NB4 (cell line): ENCODE data around the gene COX10.

Source experiments
- DNase-seq: peaks from one replicate; pipeline ENCODE4 v3.0.0; 2010; ENCODE audit warnings: low read depth
- H3K4me3 ChIP-seq: one replicate; pipeline ENCODE4 v1.5.1; 2011; ENCODE audit warnings: mild to moderate bottlenecking, low read depth, low read length, moderate library complexity
- CTCF ChIP-seq: IDR thresholded peaks from one replicate; pipeline ENCODE4 v1.5.1; 2012; ENCODE audit warnings: low read depth, low read length
- MAX ChIP-seq: IDR thresholded peaks from 2 replicates; pipeline ENCODE4 v1.6.1; 2011; ENCODE audit warnings: low read depth, low read length
- MYC ChIP-seq: IDR thresholded peaks from 2 replicates; pipeline ENCODE4 v1.6.1; 2011; ENCODE audit warnings: low read depth, low read length
- POLR2A ChIP-seq: IDR thresholded peaks from 2 replicates; pipeline ENCODE4 v1.6.1; 2011; ENCODE audit warnings: mild to moderate bottlenecking; ENCODE audit not compliant: insufficient read length; ENCODE audit errors: extremely low read depth

Gene COX10

GRCh38 chr17:14149751-14150150 is 80.4 kb downstream of the COX10 start:
- DNase-seq, result no peak
- TF ChIP-seq MYC (no peak), CTCF (no peak), MAX (no peak), POLR2A (no peak)
- no peak overlapping the region for H3K4me3 ChIP-seq

DNA sequence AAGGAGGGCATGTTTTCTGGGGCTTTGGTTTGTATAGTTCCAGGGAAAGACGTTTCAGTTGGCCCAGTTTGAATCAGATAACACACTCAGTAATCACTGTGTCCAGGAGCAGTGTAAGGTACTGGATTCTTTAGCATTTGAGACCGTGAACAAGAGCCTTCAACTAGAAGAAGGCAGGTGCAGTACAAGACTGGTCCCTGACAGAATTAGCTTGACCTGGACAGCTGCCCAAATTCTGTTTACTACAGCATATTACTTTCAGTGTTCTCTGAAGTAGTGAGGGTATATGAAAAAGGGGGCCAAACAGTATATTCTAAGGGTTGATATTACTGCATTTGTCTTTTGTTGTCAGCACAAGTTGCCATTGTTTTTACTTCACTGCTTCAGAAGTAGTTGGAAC is 81.3 kb downstream of the COX10 start:
- TF ChIP-seq MAX (no peak), MYC (no peak), CTCF (no peak), POLR2A (no peak)
- H3K4me3 ChIP-seq, result no peak overlapping the region
- DNase-seq, result no peak

DNA sequence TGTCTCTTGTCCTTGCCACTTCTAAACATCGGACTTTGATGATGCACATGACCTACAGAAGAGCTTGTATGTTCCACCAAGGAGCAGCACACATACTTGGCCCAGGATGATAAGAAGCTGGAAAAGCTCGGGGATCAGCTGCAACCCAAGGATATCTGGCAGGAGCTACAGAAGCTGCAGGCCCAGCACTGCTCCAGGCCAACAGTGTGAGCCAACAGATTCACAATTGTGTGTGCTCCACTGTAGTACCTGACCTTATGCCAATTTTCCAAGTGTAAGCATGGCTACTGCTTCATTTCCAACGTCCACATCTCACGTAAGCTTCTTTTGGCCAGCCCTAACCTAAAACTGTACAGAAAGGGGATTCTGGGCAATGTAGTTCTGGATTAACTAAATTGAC is 83.4 kb downstream of the COX10 start:
- H3K4me3 ChIP-seq, result no peak overlapping the region
- no peak for DNase-seq
- TF ChIP-seq MYC (no peak), CTCF (no peak), MAX (no peak), POLR2A (no peak)

- H3K4me3 ChIP-seq, result no peak overlapping the region
- DNase-seq, result no peak
- TF ChIP-seq CTCF (no peak), MAX (no peak)
Measured at GRCh38 chr17:14153374-14153773, 84.1 kb downstream of the COX10 start.

GRCh38 chr17:14156689-14157088 is 87.4 kb downstream of the COX10 start:
- peak; percentile 47; the same call in 1 of the 2 replicates for TF ChIP-seq MYC
- peak; percentile 64 for TF ChIP-seq MAX
- no peak for TF ChIP-seq POLR2A
- no peak for TF ChIP-seq CTCF
- H3K4me3 ChIP-seq, result no peak overlapping the region
- DNase-seq, result peak; percentile 85

DNA sequence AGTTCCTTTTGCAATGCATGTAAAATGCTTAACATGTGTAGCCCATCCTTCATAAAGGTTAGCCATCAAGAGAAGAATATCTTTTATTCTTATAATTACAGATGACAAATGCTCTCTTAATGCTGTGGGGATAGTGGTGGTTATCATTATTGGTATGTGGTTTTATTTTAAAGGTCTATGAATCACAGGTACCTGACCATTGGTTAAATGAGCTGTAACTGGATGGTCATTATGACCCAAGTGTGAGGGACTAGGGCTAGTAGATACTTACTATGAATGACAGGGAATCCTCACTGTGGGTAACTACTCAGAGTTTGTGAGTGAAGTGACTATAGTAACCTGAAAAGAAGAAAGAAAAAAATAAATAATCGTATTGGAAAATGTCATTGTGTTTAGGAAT is 88.5 kb downstream of the COX10 start:
- H3K4me3 ChIP-seq, result no peak overlapping the region
- no peak for DNase-seq
- TF ChIP-seq POLR2A (no peak), CTCF (no peak), MAX (no peak)
